Fibroblast of peridontal ligament (primary cell): Measurements from ENCODE around the gene COL18A1.

Experiments
- DNase-seq: peaks from one replicate; pipeline ENCODE4 v3.0.0-alpha.2; 2010; ENCODE audit errors: extremely low read depth

The COL18A1 gene

GRCh38 chr21:45544449-45545235, 139.7 kb downstream of the COL18A1 start:
- no peak for DNase-seq

GRCh38 chr21:45545236-45545570, 140.2 kb downstream of the COL18A1 start:
- DNase-seq = no peak

GRCh38 chr21:45545691-45546531, 140.9 kb downstream of the COL18A1 start:
- no peak for DNase-seq

- no peak for DNase-seq
Measured at GRCh38 chr21:45546636-45547544, 141.9 kb downstream of the COL18A1 start.

- no peak for DNase-seq
Measured at GRCh38 chr21:45547545-45547900, 142.6 kb downstream of the COL18A1 start.

- DNase-seq = no peak
Measured at GRCh38 chr21:45548711-45549491, 143.9 kb downstream of the COL18A1 start.

- DNase-seq = no peak
Measured at GRCh38 chr21:45549626-45550463, 144.9 kb downstream of the COL18A1 start.

- peak; percentile 21 for DNase-seq
Measured at GRCh38 chr21:45550522-45551210, 145.7 kb downstream of the COL18A1 start.

GRCh38 chr21:45551316-45551715, 146.4 kb downstream of the COL18A1 start:
- DNase-seq = peak; percentile 48

GRCh38 chr21:45551783-45552695, 147.1 kb downstream of the COL18A1 start:
- DNase-seq = no peak

- no peak for DNase-seq
Measured at GRCh38 chr21:45552696-45553391, 147.9 kb downstream of the COL18A1 start.

GRCh38 chr21:45554477-45555175, 149.7 kb downstream of the COL18A1 start:
- DNase-seq = peak; percentile 65

- no peak for DNase-seq
Measured at GRCh38 chr21:45555251-45555556, 150.2 kb downstream of the COL18A1 start.

- peak; percentile 74 for DNase-seq
Measured at GRCh38 chr21:45555557-45556301, 150.8 kb downstream of the COL18A1 start.

- no peak for DNase-seq
Measured at GRCh38 chr21:45556302-45556644, 151.3 kb downstream of the COL18A1 start.

- DNase-seq = no peak
Measured at GRCh38 chr21:45556645-45557615, 152.0 kb downstream of the COL18A1 start.
